ENCODE data around the gene ALOX12. TPM values are rescaled to one million over a fixed set of nuclear protein-coding genes. Genes with fewer than 3 reads are reported as not detected.

Gene ALOX12, protein sequence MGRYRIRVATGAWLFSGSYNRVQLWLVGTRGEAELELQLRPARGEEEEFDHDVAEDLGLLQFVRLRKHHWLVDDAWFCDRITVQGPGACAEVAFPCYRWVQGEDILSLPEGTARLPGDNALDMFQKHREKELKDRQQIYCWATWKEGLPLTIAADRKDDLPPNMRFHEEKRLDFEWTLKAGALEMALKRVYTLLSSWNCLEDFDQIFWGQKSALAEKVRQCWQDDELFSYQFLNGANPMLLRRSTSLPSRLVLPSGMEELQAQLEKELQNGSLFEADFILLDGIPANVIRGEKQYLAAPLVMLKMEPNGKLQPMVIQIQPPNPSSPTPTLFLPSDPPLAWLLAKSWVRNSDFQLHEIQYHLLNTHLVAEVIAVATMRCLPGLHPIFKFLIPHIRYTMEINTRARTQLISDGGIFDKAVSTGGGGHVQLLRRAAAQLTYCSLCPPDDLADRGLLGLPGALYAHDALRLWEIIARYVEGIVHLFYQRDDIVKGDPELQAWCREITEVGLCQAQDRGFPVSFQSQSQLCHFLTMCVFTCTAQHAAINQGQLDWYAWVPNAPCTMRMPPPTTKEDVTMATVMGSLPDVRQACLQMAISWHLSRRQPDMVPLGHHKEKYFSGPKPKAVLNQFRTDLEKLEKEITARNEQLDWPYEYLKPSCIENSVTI
- not detected for total RNA-seq

DNA sequence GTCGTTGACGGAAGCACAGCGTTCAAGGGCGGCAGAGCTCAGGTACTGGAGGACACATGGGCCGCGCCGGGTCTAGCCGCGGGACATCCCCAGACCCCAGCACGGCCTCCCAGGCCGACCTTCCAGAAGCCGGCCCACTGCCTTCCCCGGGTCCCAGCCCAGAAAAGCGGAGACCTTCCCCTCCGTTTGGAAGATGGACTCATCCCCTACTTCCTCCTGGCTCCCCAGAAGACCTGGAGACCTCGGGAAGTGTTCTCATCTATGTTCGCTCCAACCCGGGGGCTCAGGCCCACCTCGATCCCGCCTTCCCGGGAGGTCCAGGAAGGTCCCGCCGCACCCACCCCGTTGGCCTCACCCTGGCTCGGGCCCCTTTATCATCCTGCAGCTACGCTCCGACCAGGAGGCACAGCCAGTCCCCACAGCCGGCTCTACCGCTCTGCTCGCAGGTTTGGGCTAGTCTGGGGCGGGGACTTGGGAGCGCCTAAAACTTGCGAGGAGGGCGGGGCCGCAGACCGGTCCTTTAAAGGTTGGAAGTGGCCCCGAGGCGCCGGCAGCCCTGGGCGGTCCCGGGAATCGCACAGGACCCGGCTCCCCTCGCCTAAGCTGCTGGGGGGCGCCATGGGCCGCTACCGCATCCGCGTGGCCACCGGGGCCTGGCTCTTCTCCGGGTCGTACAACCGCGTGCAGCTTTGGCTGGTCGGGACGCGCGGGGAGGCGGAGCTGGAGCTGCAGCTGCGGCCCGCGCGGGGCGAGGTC is at the start of gene ALOX12:
TSS of gene ALOX12 (plus strand) at position 550 of the 756 bp plus-strand sequence. CDS start at position 619, 69 bp downstream.
- TF ChIP-seq CTCF (IDR thresholded peaks at IDR 0.05; ENCODE audit: low read depth): no peak

- no peak for TF ChIP-seq CTCF (IDR thresholded peaks at IDR 0.05; ENCODE audit: low read depth)
Measured at GRCh38 chr17:6947745-6948144, 48.1 kb upstream of the ALOX12 start.

DNA sequence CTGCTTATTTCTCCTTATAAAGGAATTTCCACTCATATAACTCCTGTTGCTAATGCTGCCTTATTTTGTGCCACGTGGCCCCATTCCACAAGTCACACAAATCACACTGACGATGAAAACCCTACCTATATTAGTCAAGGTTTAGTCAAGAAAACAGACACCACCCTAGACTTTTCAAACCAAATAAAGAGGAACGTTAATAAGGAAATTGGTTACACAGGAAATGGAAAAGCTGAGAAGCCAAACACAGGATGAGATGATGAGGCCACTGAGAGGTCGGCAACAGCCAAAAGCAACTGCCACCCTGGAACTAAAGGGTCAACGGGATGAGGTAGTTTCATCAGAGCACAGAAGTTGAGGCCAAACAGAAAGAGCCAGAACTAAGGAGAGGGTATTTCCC is 47.3 kb upstream of the ALOX12 start:
- no peak for TF ChIP-seq CTCF (IDR thresholded peaks at IDR 0.05; ENCODE audit: low read depth)

- no peak for TF ChIP-seq CTCF (IDR thresholded peaks at IDR 0.05; ENCODE audit: low read depth)
Measured at GRCh38 chr17:6948976-6949375, 46.9 kb upstream of the ALOX12 start.

DNA sequence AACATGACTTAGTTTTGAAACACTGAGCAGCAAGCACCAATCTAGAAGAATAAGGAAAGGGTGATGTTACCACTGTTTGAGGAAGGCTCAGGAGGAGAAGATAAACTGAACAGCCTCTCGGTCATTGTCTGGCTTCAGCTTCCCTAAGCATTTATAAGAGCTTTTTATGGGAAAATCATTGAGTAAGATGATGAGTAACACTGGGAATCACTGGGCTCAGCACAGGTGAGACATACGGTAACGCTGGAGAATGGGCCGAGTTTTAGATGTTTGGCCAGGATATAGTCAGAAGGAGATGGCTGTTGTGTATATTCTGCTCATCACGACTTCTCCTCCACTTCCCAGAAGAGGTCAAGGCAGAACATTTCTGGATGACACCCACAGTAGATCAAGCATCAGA is 42.2 kb upstream of the ALOX12 start:
- TF ChIP-seq CTCF (IDR thresholded peaks at IDR 0.05; ENCODE audit: low read depth): no peak

DNA sequence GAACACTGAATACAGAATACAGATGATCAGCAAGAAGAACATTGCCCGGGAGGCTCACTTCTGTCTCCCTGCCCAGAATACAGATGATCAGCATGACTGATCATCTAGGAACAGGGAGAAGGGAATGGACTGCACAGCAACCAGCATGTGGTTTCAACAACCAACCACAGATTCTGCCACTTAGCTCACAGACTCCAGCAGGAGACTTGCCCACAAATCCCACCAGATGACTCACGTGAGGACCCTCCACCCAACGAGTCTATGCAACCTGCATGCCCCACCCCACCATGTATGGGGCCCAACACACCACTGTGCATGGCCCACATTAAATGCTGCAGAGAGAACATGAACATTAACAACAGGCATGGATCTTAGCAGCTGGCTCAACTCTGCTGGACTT is 36.1 kb upstream of the ALOX12 start:
- no peak for TF ChIP-seq CTCF (IDR thresholded peaks at IDR 0.05; ENCODE audit: low read depth)

- TF ChIP-seq CTCF (IDR thresholded peaks at IDR 0.05; ENCODE audit: low read depth): no peak
Measured at GRCh38 chr17:6969323-6969726, 26.5 kb upstream of the ALOX12 start.
